GM12878 (cell line): ENCODE data around the gene MRPL22.

ENCODE experiments used
- CEBPB ChIP-seq, 2 experiments: fragments of 150-350 bp in 1 of 2; IDR thresholded peaks; 2 replicates each; pipeline ENCODE4 v1.6.1; 2012 to 2014; ENCODE audit warnings: low read depth in 2 of 2, low read length in 2 of 2, borderline replicate concordance in 1 of 2, inconsistent platforms in 1 of 2
- MYC ChIP-seq: IDR thresholded peaks from 2 replicates; pipeline ENCODE4 v1.6.1; 2011; ENCODE audit warnings: mild to moderate bottlenecking, low read length, moderate library complexity, inconsistent platforms; ENCODE audit not compliant: insufficient read depth, insufficient replicate concordance, insufficient read length, severe bottlenecking
- POLR2AphosphoS2 ChIP-seq: IDR thresholded peaks from 2 replicates; pipeline ENCODE4 v1.6.1; 2011; ENCODE audit warnings: low read depth, mild to moderate bottlenecking, low read length, improper control_type of control experiment, moderate library complexity
- SMC3 ChIP-seq: IDR thresholded peaks from 2 replicates; pipeline ENCODE4 v1.6.1; 2011; ENCODE audit warnings: low read length, improper control_type of control experiment, borderline replicate concordance
- TF ChIP-seq, protein P1 (sequence below), 3 experiments: IDR thresholded peaks in 2 of 3; conservative IDR thresholded peaks in 1 of 3; 2 replicates each; pipeline ENCODE4 v1.5.1; 2011; ENCODE audit warnings: low read depth in 3 of 3, low read length in 3 of 3, mild to moderate bottlenecking in 3 of 3, control low read depth in 2 of 3, moderate library complexity in 2 of 3, inconsistent platforms in 1 of 3, mixed read lengths in 1 of 3; ENCODE audit not compliant: control insufficient read depth in 2 of 3, insufficient read depth in 1 of 3; ENCODE audit errors: extremely low read depth in 1 of 3

DNA sequence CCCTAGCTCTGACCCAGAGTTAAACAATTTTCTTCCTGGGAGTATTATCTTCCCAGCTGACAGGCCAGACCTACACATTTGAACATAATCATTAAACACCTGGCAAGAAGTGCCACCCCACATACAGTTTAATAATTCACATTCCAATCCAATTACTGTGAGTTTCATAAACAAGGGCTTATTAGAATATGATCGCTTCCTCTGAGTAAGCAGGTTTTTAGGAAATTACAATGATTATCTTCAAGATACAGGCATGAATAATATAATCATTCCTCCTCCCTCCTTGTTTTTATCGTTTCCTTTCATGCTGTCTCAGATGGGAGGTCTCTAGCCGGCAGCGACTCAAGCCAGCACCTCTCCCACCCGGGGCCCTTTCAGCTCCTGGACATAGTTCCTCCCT lies 56.9 kb downstream of the MRPL22 start:
- TF ChIP-seq POLR2AphosphoS2: no peak
- TF ChIP-seq, protein P1, sequence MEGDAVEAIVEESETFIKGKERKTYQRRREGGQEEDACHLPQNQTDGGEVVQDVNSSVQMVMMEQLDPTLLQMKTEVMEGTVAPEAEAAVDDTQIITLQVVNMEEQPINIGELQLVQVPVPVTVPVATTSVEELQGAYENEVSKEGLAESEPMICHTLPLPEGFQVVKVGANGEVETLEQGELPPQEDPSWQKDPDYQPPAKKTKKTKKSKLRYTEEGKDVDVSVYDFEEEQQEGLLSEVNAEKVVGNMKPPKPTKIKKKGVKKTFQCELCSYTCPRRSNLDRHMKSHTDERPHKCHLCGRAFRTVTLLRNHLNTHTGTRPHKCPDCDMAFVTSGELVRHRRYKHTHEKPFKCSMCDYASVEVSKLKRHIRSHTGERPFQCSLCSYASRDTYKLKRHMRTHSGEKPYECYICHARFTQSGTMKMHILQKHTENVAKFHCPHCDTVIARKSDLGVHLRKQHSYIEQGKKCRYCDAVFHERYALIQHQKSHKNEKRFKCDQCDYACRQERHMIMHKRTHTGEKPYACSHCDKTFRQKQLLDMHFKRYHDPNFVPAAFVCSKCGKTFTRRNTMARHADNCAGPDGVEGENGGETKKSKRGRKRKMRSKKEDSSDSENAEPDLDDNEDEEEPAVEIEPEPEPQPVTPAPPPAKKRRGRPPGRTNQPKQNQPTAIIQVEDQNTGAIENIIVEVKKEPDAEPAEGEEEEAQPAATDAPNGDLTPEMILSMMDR (IDR thresholded peaks at IDR 0.05 in 2 of 3, conservative IDR thresholded peaks at IDR 0.05 in 1 of 3; ENCODE audit: control insufficient read depth in 2 of 3, extremely low read depth in 1 of 3, insufficient read depth in 1 of 3, low read depth in 3 of 3, low read length in 3 of 3): no peak
- TF ChIP-seq MYC: no peak
- TF ChIP-seq CEBPB (IDR thresholded peaks at IDR 0.05; ENCODE audit: borderline replicate concordance in 1 of 2, low read depth in 2 of 2, low read length in 2 of 2): no peak
- TF ChIP-seq SMC3: no peak
